ENCODE data around the gene SIRT3.

Gene SIRT3

GRCh38 chr11:213111-213510 lies 23.0 kb downstream of the SIRT3 start:
- no peak for DNase-seq

GRCh38 chr11:212150-213100 lies 23.7 kb downstream of the SIRT3 start:
- no peak for DNase-seq

GRCh38 chr11:211741-212140 lies 24.4 kb downstream of the SIRT3 start:
- DNase-seq: no peak

GRCh38 chr11:211295-211694 lies 24.8 kb downstream of the SIRT3 start:
- DNase-seq: no peak

- no peak for DNase-seq
Measured at GRCh38 chr11:210803-211180, 25.4 kb downstream of the SIRT3 start.

- no peak for DNase-seq
Measured at GRCh38 chr11:210122-210802, 25.9 kb downstream of the SIRT3 start.

- DNase-seq: no peak
Measured at GRCh38 chr11:209275-210121, 26.6 kb downstream of the SIRT3 start.

- no peak for DNase-seq
Measured at GRCh38 chr11:208917-209260, 27.3 kb downstream of the SIRT3 start.

GRCh38 chr11:208181-208916 lies 27.8 kb downstream of the SIRT3 start:
- DNase-seq: no peak

GRCh38 chr11:207863-208180 lies 28.3 kb downstream of the SIRT3 start:
- DNase-seq: no peak

GRCh38 chr11:207208-207862 lies 28.8 kb downstream of the SIRT3 start, which contains the start of the genes BET1L and RIC8A:
Gene BET1L, minus strand, starts transcription at chr11:207399. Its CDS starts 78 bp downstream, at chr11:207321.
Gene RIC8A, plus strand, starts transcription at chr11:207708. Its CDS starts 1,147 bp downstream, at chr11:208855.
- peak; percentile 81 for DNase-seq

GRCh38 chr11:206526-207207 lies 29.5 kb downstream of the SIRT3 start:
- DNase-seq: no peak

GRCh38 chr11:206002-206384 lies 30.1 kb downstream of the SIRT3 start:
- DNase-seq: no peak

GRCh38 chr11:205221-206001 lies 30.7 kb downstream of the SIRT3 start:
- no peak for DNase-seq

- no peak for DNase-seq
Measured at GRCh38 chr11:204587-205109, 31.5 kb downstream of the SIRT3 start.

- no peak for DNase-seq
Measured at GRCh38 chr11:203945-204586, 32.1 kb downstream of the SIRT3 start.

GRCh38 chr11:203056-203944 lies 32.8 kb downstream of the SIRT3 start:
- DNase-seq: no peak

- DNase-seq: no peak
Measured at GRCh38 chr11:202490-202889, 33.7 kb downstream of the SIRT3 start.

GRCh38 chr11:201966-202365 lies 34.2 kb downstream of the SIRT3 start:
- DNase-seq: no peak
